OCI-LY7 (cell line): ENCODE results near the gene METTL25B.

ENCODE experiments used
- CTCF ChIP-seq: fragments of 200-600 bp; sonication (generic); conservative IDR thresholded peaks from 2 replicates; pipeline ENCODE4 v1.5.1; 2014; ENCODE audit warnings: mild to moderate bottlenecking, antibody characterized with exemption, low read length, moderate library complexity, mixed read lengths
- EZH2phosphoT487 ChIP-seq: fragments of 200-600 bp; sonication (generic); IDR thresholded peaks from 2 replicates; pipeline ENCODE4 v1.6.1; 2018; ENCODE audit warnings: low read depth, borderline replicate concordance, mild to moderate bottlenecking, mixed run types, antibody characterized with exemption, low read length, moderate library complexity, mixed read lengths

DNA sequence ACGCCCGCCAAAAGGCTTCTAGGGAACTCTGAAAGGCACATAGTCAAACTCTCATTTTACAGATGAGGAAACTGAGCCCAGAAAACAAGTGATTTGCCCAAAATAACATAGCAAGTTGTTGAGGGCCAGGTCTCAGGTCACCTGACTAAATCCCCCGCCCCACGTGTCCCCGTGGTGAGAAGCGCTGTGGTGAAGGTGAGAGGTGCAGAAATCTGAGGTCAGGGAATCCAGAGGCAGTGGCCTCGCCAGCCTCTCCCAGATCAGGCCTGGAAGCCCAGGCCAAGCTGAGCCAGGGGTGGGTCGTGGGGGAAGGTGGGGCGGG lies 18.1 kb downstream of the METTL25B start:
- TF ChIP-seq CTCF (no peak), EZH2phosphoT487 (no peak)
